AG09319 (cell line): ENCODE results near the gene PALM2AKAP2.

ENCODE experiments used
- DNase-seq: peaks from one replicate; pipeline ENCODE4 v3.0.0-alpha.2; 2010; ENCODE audit warnings: low read depth; ENCODE audit errors: extremely low read depth
- TF ChIP-seq, protein P1 (sequence below): IDR thresholded peaks from 2 replicates; pipeline ENCODE4 v1.5.1; 2011; ENCODE audit warnings: low read depth, mild to moderate bottlenecking, inconsistent platforms, low read length, moderate library complexity

The PALM2AKAP2 gene

DNA sequence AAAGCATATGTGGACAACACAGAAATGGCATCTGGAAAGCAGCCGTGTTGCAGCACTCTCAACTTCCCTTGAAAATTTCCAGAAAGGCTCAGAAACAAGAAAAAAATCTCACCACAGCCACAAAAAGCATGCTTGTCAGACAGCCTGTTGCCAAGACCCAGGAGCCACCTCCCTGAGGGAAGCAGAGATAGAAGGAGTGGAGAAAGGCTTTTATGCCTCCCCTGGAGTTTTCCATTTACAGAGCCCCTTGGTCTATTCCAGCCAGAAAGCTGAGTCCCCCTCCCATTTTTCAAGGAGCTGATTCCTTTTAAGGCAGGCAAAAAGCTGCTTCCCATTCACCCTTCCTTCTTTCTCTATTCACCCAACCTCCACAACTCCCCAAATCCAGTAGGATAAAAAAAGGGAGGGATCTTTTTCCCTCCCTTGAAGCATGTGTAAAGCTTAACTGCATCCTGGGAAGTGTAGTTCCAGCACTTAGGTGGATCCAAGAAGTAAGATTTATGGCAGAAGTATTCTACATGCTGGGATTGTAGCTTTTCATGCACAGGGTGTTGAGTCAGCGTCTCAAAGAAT lies 37.1 kb upstream of the PALM2AKAP2 start:
- TF ChIP-seq, protein P1, sequence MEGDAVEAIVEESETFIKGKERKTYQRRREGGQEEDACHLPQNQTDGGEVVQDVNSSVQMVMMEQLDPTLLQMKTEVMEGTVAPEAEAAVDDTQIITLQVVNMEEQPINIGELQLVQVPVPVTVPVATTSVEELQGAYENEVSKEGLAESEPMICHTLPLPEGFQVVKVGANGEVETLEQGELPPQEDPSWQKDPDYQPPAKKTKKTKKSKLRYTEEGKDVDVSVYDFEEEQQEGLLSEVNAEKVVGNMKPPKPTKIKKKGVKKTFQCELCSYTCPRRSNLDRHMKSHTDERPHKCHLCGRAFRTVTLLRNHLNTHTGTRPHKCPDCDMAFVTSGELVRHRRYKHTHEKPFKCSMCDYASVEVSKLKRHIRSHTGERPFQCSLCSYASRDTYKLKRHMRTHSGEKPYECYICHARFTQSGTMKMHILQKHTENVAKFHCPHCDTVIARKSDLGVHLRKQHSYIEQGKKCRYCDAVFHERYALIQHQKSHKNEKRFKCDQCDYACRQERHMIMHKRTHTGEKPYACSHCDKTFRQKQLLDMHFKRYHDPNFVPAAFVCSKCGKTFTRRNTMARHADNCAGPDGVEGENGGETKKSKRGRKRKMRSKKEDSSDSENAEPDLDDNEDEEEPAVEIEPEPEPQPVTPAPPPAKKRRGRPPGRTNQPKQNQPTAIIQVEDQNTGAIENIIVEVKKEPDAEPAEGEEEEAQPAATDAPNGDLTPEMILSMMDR = no peak
- DNase-seq = no peak

DNA sequence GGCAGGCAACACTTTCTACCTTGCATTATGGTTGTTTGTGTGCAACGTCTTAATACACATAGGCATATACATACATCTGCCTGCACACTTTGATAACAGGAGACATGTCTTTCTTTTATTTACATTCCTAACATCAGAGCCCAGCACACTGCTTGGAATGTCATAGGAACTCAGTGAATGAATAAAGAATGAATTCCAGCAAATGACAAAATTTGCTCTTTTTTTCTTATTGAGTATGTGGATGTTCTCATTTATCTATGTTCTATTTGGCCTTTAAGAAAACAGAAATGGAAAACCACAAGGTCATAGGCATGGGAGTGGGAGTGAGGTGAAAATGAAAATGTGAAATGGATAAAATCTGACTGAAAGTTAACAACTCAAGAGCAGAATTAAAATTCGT lies 36.3 kb upstream of the PALM2AKAP2 start:
- no peak for DNase-seq
- TF ChIP-seq, protein P1 = no peak

DNA sequence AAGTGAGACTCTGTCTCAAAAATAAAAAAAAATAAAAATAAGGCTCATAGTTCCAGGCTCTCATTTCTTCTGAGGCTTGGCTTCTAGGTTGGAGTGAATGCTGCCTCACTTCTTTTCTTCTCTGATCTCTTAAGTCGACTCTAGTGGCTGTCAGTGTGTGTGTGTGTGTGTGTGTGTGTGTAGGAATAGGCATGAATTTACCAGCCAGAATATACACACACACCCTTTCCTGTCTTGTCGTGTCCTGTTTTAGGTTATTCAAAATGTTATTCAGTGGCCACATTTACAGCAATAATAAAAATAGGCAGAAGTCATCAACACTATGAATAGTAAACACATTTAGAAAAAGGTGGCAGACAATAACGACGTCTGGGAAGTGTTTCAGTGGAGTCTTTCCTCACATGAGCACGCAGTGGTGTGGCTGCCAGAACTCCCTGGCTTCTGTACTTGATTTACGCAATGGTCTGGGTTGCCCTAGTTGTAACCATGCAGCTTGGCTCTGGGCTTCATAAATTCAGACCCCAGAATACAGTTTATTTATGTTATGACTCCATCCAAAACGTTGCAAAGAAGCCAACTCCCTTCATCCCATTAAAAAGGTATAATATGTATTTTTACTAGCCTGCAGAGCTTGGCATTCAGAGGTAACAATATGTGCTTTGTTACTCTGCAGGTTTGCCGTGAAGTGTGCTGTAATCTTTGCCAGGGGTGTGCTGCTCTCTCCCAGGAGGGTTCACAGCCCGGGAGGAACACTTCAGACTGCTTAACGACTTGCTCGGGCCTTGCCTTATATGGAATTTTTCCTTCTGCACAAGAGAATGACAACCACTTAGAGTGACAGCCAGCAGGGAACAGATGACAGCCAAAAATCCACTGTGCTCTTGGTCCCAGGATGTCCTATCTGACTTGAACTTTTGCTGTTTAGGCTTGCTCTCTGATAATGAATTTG lies 34.4 kb upstream of the PALM2AKAP2 start:
- no peak for DNase-seq
- TF ChIP-seq, protein P1 = no peak

DNA sequence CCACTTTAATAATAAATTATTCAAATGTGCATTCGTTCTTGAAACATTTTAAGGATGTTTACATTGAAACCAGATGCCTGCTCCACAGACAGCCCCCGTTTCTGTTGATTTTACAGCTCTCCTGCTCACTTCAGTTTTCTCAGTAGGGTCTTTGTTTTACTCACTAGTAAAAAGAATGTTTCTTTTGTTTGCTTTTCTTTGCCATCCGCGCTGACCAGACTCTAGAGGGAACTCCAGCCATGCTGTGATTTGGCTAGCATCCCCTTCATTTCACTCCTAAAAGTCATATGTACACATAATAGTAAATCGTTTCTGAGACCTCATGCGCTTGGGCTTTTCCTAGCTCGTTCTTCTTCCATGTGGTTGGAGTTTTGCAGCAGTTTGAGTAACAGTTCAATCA lies 28.7 kb upstream of the PALM2AKAP2 start:
- TF ChIP-seq, protein P1 = no peak
- DNase-seq = no peak

DNA sequence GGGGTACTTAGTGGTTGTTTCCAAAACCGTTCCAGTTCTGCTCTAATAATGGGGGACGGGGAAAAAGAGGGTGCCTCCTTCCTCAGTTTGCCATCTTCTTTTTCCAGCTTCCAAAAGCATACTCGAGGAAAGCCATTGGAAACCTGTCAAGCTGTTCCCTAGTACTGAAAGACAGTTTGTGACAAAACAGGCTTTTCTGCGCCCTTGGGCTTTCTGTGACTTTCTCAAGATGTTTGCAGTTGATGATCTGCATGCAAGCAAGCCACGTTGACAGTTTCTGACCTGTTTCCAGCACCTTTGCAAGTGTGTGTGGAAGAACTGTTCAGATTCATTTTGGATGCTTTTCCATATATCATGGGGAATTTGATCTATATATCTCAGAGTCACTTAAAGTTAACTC lies 26.7 kb upstream of the PALM2AKAP2 start:
- no peak for DNase-seq
- TF ChIP-seq, protein P1 = no peak

DNA sequence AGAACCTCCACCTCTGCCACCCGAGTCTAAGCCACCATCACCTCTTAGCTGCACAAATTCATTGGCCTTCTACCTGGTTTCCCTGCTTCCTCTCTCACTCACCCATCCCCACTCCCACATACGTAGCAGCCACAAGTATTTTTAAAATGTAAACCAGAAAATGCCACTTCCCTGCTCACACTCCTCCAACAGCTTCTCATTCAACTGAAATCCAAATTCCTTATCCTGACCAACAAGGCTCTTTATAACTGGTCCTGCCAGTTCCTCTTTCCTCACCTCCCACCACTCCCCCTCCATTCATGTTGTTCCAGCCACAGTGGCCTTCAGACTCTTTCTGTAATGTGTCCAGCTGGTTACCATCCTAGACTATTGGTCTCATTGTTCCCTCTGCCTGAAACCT lies 25.0 kb upstream of the PALM2AKAP2 start:
- DNase-seq = no peak
- TF ChIP-seq, protein P1 = no peak

DNA sequence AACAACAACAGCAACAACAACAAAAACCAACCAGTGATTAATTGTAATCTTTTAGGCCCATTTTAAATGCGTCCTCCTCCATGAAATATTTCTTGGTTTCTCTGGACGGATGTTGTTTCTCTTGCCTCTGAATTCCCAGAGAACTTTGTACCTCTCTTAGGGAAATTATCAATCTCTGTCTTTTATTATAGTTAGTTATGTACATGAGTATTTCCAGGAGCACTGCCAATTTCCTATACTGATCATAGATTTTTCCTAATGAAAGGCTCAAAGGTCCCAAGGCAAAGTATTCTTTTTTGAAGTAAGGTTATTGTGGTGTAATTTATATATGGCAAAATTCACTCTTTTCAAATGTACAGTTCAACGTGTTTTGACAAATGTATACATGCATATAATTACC lies 20.4 kb upstream of the PALM2AKAP2 start:
- TF ChIP-seq, protein P1 = no peak
- no peak for DNase-seq
